Measurements from ENCODE around the gene TDRD12.

DNA sequence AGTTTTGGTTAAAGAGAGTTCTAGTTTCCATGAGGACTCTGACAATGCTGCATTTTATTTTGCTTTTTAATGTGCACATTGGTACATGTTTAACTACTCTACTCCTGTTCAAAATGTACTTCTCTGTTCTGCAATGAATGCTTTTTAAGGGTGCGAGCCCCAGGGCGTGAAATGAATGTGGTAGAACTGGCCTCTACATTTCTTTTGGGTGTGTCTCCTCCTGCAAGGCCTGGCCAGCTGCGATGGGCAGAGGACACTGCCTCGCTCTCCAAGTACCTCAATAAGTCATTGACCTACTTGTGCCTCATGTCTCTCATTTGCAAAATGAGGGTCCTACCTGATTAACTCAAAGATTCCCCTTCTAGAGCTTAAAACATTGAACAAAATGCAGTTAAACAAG, 37.2 kb upstream of the TDRD12 start:
- TF ChIP-seq ZNF263 (CRISPR knock-in tag; IDR thresholded peaks at IDR 0.05; ENCODE audit: low read depth) (no peak), ELF4 (CRISPR knock-in tag; IDR thresholded peaks at IDR 0.05; ENCODE audit: low read depth) (no peak)
- TF ChIP-seq, protein P1, sequence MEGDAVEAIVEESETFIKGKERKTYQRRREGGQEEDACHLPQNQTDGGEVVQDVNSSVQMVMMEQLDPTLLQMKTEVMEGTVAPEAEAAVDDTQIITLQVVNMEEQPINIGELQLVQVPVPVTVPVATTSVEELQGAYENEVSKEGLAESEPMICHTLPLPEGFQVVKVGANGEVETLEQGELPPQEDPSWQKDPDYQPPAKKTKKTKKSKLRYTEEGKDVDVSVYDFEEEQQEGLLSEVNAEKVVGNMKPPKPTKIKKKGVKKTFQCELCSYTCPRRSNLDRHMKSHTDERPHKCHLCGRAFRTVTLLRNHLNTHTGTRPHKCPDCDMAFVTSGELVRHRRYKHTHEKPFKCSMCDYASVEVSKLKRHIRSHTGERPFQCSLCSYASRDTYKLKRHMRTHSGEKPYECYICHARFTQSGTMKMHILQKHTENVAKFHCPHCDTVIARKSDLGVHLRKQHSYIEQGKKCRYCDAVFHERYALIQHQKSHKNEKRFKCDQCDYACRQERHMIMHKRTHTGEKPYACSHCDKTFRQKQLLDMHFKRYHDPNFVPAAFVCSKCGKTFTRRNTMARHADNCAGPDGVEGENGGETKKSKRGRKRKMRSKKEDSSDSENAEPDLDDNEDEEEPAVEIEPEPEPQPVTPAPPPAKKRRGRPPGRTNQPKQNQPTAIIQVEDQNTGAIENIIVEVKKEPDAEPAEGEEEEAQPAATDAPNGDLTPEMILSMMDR (IDR thresholded peaks at IDR 0.05) = no peak
